Lower lobe of right lung (tissue), 2 donors: ENCODE data around the gene CFAP126. TPM values are rescaled to one million over a fixed set of nuclear protein-coding genes. Genes with fewer than 3 reads are reported as not detected.
A peak's percentile ranks its signal among the peaks of the same experiment; 100 is the strongest.

Experiments used
- ATAC-seq, 2 donors: fragments of 200-7000 bp; cut with Tn5 transposase; one replicate each; pipeline ENCODE4 v1.9.1; 2020 to 2022; ENCODE audit warnings: mild to moderate bottlenecking in 2 of 2, moderate library complexity in 2 of 2
- DNase-seq: peaks from one replicate; pipeline ENCODE4 v3.0.0-alpha.2; 2020
- H3K27ac ChIP-seq: fragments of 200-600 bp; one replicate; pipeline ENCODE4 v1.8.0; 2022
- H3K27me3 ChIP-seq: fragments of 200-600 bp; one replicate; pipeline ENCODE4 v1.8.0; 2022; ENCODE audit warnings: low read depth
- H3K36me3 ChIP-seq: fragments of 200-600 bp; one replicate; pipeline ENCODE4 v1.8.0; 2022; ENCODE audit warnings: mild to moderate bottlenecking
- H3K4me1 ChIP-seq: fragments of 200-600 bp; one replicate; pipeline ENCODE4 v1.8.0; 2022
- H3K4me3 ChIP-seq: fragments of 200-600 bp; one replicate; pipeline ENCODE4 v1.8.0; 2022; ENCODE audit warnings: mild to moderate bottlenecking
- H3K9me3 ChIP-seq: fragments of 200-600 bp; one replicate; pipeline ENCODE4 v1.8.0; 2022
- CTCF ChIP-seq: fragments of 200-600 bp; IDR thresholded peaks from one replicate; pipeline ENCODE4 v1.8.0; 2022; ENCODE audit warnings: antibody characterized with exemption, mild to moderate bottlenecking
- intact Hi-C: fragments of 100-400 bp; cut with DNase I; formaldehyde crosslinking; loops from one replicate; pipeline ENCODE4 v1.11.0; 2022
- total RNA-seq: library from RNA; stranded (reverse); fragmentation: NEBNext Ultra II Directional; extraction: Animal tissue kit (Norgen Biotek cat#: 25700); gene quantifications from one replicate; pipeline ENCODE4 v1.2.1, GENCODE V29; 2021
- donor health status: DM: no; HTN: yes; CAD: no; lungs with severe emphysema.

The CFAP126 gene
- total RNA-seq, 1 donor from 2014 or later: 8.0 TPM

GRCh38 chr1:161382214-161383019 is 14.7 kb upstream of the CFAP126 start:
- no peak overlapping the region for H3K4me3 ChIP-seq
- ATAC-seq: peak; percentile 82 to 85
- DNase-seq: no peak
- H3K27me3 ChIP-seq: no peaks in the 10 kb centered on the region
- no peaks in the 10 kb centered on the region for H3K9me3 ChIP-seq
- intact Hi-C loops: no loop called here
- peak; percentile 69 for TF ChIP-seq CTCF
- H3K4me1 ChIP-seq: peaks cover 11% of the 10 kb centered on the region
- H3K27ac ChIP-seq: no peak overlapping the region
- no peaks in the 10 kb centered on the region for H3K36me3 ChIP-seq

- Histone ChIP-seq H3K4me3 (no peak overlapping the region), H3K4me1 (peaks cover 11% of the 10 kb centered on the region), H3K36me3 (no peaks in the 10 kb centered on the region), H3K27ac (no peak overlapping the region), H3K27me3 (no peaks in the 10 kb centered on the region), H3K9me3 (no peaks in the 10 kb centered on the region)
- intact Hi-C loops: no loop called here
- DNase-seq (no peak), ATAC-seq (no peak)
- no peak for TF ChIP-seq CTCF
These were observed 14.0 kb upstream of the CFAP126 start for GRCh38 chr1:161381707-161382106.

GRCh38 chr1:161379071-161379470 is 11.4 kb upstream of the CFAP126 start:
- H3K4me1 ChIP-seq: peaks cover 11% of the 10 kb centered on the region
- no peak overlapping the region for H3K4me3 ChIP-seq
- TF ChIP-seq CTCF: no peak
- H3K9me3 ChIP-seq: no peaks in the 10 kb centered on the region
- DNase-seq (no peak), ATAC-seq (no peak)
- H3K36me3 ChIP-seq: no peaks in the 10 kb centered on the region
- H3K27ac ChIP-seq: no peak overlapping the region
- H3K27me3 ChIP-seq: no peaks in the 10 kb centered on the region
- intact Hi-C loops: no loop called here

GRCh38 chr1:161378014-161378413 is 10.3 kb upstream of the CFAP126 start:
- Histone ChIP-seq H3K9me3 (no peaks in the 10 kb centered on the region), H3K27me3 (no peaks in the 10 kb centered on the region), H3K27ac (no peak overlapping the region), H3K36me3 (no peaks in the 10 kb centered on the region), H3K4me1 (peaks cover 11% of the 10 kb centered on the region), H3K4me3 (no peak overlapping the region)
- intact Hi-C loops: no loop called here
- no peak for DNase-seq
- no peak for TF ChIP-seq CTCF
- ATAC-seq: no peak

GRCh38 chr1:161374373-161374772 is 6.7 kb upstream of the CFAP126 start:
- Histone ChIP-seq H3K4me3 (no peak overlapping the region), H3K27ac (no peak overlapping the region), H3K4me1 (no peaks in the 10 kb centered on the region), H3K36me3 (no peaks in the 10 kb centered on the region), H3K27me3 (no peaks in the 10 kb centered on the region), H3K9me3 (no peaks in the 10 kb centered on the region)
- intact Hi-C loops: no loop called here
- ATAC-seq (no peak), DNase-seq (no peak)
- TF ChIP-seq CTCF: no peak
